ENCODE measurements around the gene PRSS57.

DNA sequence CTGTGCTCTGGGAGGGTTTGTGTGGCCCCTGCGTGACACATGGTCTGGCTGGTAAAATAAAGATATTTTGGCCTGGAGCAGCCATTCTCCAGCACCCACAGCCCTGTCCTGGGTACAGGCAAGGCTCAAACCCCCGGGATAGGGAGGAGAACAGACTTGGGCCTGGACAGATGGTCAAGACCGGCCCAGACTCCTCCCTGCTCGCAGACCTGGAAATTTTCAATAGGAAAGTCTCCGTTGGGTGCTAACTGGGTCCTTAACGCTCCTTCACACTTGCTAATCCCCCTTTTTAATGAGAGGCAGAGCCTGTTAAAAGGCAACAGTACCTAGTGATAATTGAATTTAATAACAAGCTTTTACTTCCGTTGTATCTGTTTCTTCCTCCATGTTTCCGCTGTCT lies 16.0 kb upstream of the PRSS57 start:
- TF ChIP-seq, protein P1, sequence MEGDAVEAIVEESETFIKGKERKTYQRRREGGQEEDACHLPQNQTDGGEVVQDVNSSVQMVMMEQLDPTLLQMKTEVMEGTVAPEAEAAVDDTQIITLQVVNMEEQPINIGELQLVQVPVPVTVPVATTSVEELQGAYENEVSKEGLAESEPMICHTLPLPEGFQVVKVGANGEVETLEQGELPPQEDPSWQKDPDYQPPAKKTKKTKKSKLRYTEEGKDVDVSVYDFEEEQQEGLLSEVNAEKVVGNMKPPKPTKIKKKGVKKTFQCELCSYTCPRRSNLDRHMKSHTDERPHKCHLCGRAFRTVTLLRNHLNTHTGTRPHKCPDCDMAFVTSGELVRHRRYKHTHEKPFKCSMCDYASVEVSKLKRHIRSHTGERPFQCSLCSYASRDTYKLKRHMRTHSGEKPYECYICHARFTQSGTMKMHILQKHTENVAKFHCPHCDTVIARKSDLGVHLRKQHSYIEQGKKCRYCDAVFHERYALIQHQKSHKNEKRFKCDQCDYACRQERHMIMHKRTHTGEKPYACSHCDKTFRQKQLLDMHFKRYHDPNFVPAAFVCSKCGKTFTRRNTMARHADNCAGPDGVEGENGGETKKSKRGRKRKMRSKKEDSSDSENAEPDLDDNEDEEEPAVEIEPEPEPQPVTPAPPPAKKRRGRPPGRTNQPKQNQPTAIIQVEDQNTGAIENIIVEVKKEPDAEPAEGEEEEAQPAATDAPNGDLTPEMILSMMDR (IDR thresholded peaks at IDR 0.05), result no peak
- TF ChIP-seq POLR2A (IDR thresholded peaks at IDR 0.05) (no peak), EP300 (IDR thresholded peaks at IDR 0.05) (no peak)

All from tibial nerve (tissue), 4 donors.